HK-2 (cell line): ENCODE results near the gene MTMR3.
A peak's percentile ranks its signal among the peaks of the same experiment; 100 is the strongest.

Experiments used
- DNase-seq: peaks from one replicate; pipeline ENCODE4 v3.0.0-alpha.2; 2018; ENCODE audit not compliant: unreplicated experiment

Gene MTMR3

GRCh38 chr22:30027169-30027568, 144.2 kb downstream of the MTMR3 start:
- DNase-seq, result no peak

- DNase-seq, result no peak
Observed at GRCh38 chr22:30027791-30028190, 144.8 kb downstream of the MTMR3 start.

- no peak for DNase-seq
Observed at GRCh38 chr22:30028731-30029130, 145.8 kb downstream of the MTMR3 start.

- DNase-seq, result no peak
Observed at GRCh38 chr22:30029512-30029911, 146.5 kb downstream of the MTMR3 start.

GRCh38 chr22:30030329-30030728, 147.4 kb downstream of the MTMR3 start:
- no peak for DNase-seq

- DNase-seq, result no peak
Observed at GRCh38 chr22:30031328-30031727, 148.4 kb downstream of the MTMR3 start.

- DNase-seq, result no peak
Observed at GRCh38 chr22:30031764-30032455, 148.9 kb downstream of the MTMR3 start.

GRCh38 chr22:30033137-30033536, 150.2 kb downstream of the MTMR3 start:
- DNase-seq, result no peak

GRCh38 chr22:30033901-30034300, 150.9 kb downstream of the MTMR3 start:
- DNase-seq, result no peak

GRCh38 chr22:30036656-30037055, 153.7 kb downstream of the MTMR3 start:
- DNase-seq, result peak; percentile 20

GRCh38 chr22:30038219-30038618, 155.2 kb downstream of the MTMR3 start:
- peak; percentile 50 for DNase-seq

- DNase-seq, result no peak
Observed at GRCh38 chr22:30040499-30041260, 157.7 kb downstream of the MTMR3 start.

GRCh38 chr22:30041475-30041874, 158.5 kb downstream of the MTMR3 start:
- no peak for DNase-seq

- DNase-seq, result no peak
Observed at GRCh38 chr22:30041881-30042280, 158.9 kb downstream of the MTMR3 start.

- DNase-seq, result no peak
Observed at GRCh38 chr22:30043161-30043560, 160.2 kb downstream of the MTMR3 start.

- peak; percentile 69 for DNase-seq
Observed at GRCh38 chr22:30044369-30044768, 161.4 kb downstream of the MTMR3 start.

- DNase-seq, result no peak
Observed at GRCh38 chr22:30044881-30045493, 162.0 kb downstream of the MTMR3 start.

- no peak for DNase-seq
Observed at GRCh38 chr22:30045494-30045887, 162.5 kb downstream of the MTMR3 start.

GRCh38 chr22:30045901-30046715, 163.1 kb downstream of the MTMR3 start:
- DNase-seq, result no peak

- DNase-seq, result no peak
Observed at GRCh38 chr22:30046716-30047363, 163.9 kb downstream of the MTMR3 start.

- DNase-seq, result no peak
Observed at GRCh38 chr22:30047364-30047738, 164.4 kb downstream of the MTMR3 start.

GRCh38 chr22:30048681-30049080, 165.7 kb downstream of the MTMR3 start:
- DNase-seq, result no peak
